Fibroblast of mammary gland (primary cell): ENCODE data around the gene NOC2L.

Source experiments
- DNase-seq: peaks from one replicate; pipeline ENCODE4 v3.0.0-alpha.2; 2010; ENCODE audit warnings: low read depth
- H3K4me3 ChIP-seq: 2 replicates; pipeline ENCODE4 v1.5.1; 2011; ENCODE audit warnings: low read depth, mild to moderate bottlenecking, low read length, moderate library complexity; ENCODE audit not compliant: control insufficient read depth
- CTCF ChIP-seq: conservative IDR thresholded peaks from 2 replicates; pipeline ENCODE4 v1.5.1; 2011; ENCODE audit warnings: low read depth, low read length, inconsistent platforms; ENCODE audit not compliant: control insufficient read depth, insufficient read depth

Gene NOC2L

GRCh38 chr1:958823-959730 lies at the start of gene NOC2L:
TSS of gene NOC2L (minus strand) at chr1:959256. CDS start at chr1:959240, 16 bp downstream.
- peak within 1 kb of the TSS; percentile 98 for H3K4me3 ChIP-seq
- DNase-seq, result peak; percentile 78
- TF ChIP-seq CTCF, result no peak

DNA sequence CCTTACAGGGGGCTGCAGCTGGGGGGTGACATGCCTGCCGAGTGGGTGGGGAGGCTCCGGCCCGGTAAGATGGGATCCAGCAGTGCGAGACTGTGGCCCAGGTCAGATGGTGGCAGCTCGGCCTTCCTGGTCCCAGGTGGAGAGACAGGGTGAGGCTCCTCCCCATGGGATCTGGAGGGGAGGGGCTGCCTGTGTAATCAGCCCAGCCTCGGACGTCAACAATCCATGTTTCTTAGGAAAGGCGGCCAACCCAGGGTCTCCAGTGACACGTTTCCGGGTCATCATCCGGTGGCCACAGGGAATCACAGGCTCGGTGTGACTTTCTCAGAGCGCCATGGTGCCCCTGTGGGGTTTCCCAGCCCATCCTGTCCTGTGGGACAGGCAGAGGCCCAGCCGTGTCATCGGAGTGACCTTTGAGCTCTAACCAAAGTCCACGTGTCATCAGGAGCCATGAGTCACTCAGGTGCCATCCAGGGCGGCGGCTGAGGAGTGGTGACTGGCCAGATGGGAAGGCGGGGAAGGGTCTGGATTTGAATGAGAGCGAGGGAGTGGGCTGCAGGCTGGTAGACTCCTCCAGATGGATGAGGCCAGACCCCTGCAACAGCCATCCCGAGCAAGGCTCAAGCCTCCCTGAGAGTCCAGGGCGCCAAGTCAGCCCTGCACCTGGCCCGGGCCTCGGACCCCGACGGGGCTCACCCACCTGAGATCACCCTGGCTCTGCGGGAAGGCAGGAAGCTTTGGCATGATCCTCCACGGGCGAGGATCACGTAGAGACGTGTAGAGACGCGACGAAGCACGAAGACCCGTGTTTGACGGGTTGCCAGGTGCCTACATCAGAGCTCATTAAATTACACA lies 47.5 kb upstream of the NOC2L start:
- TF ChIP-seq CTCF, result no peak
- H3K4me3 ChIP-seq, result no peak overlapping the region
- DNase-seq, result no peak

DNA sequence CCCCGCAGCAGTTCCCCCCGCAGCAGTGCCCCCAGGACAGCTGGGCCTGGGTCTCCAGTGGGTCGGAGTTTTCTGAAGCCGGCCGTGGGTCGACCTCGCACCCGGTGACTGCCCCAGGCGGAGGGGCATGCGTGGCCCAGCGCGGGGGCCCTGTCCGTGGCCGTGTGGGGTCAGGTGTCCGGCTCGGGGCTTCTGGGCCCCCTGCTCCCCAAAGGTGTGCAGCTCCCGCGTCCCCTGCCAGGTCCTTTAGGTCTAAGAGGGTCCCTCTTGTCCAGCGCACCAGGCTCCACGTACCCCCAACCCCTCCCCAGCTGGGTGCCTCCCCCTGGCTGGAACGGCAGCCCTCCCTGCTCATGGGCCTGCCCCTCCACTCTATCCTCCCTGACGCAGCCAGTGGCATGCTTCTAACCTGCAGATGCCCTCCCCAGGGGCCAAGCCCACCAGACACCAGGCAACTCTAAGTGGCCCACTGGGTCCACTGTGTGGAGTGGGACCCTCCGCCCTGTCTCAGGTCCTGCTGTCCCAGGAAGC lies 46.8 kb upstream of the NOC2L start:
- no peak for DNase-seq
- no peak overlapping the region for H3K4me3 ChIP-seq
- no peak for TF ChIP-seq CTCF

- no peak for DNase-seq
- no peak overlapping the region for H3K4me3 ChIP-seq
Measured at GRCh38 chr1:1004780-1005697, 46.0 kb upstream of the NOC2L start.

GRCh38 chr1:1004420-1004779 lies 45.3 kb upstream of the NOC2L start:
- no peak for TF ChIP-seq CTCF
- no peak for DNase-seq
- no peak overlapping the region for H3K4me3 ChIP-seq

More at GRCh38 chr1:1004780-1005697, 46.0 kb upstream of the NOC2L start:
- no peak for TF ChIP-seq CTCF
